Cardiac fibroblast (primary cell): ENCODE measurements around the gene ATOH8.

Experiments
- DNase-seq, 2 donors: peaks; one replicate each; pipeline versions ENCODE4 v3.0.0 to v3.0.0-alpha.2; 2010; ENCODE audit warnings: low read depth in 2 of 2
- H3K4me3 ChIP-seq, 2 donors: replicated peaks in 1 of 2; 1 replicate in 1 of 2; 2 replicates in 1 of 2; pipeline ENCODE4 v1.5.1; 2011; ENCODE audit warnings: low read depth in 2 of 2, low read length in 2 of 2, mild to moderate bottlenecking in 2 of 2, moderate library complexity in 1 of 2
- TF ChIP-seq, protein P1 (sequence below): IDR thresholded peaks from one replicate; pipeline ENCODE4 v1.5.1; 2011; ENCODE audit warnings: low read depth, mild to moderate bottlenecking, low read length, inconsistent platforms

Gene ATOH8

DNA sequence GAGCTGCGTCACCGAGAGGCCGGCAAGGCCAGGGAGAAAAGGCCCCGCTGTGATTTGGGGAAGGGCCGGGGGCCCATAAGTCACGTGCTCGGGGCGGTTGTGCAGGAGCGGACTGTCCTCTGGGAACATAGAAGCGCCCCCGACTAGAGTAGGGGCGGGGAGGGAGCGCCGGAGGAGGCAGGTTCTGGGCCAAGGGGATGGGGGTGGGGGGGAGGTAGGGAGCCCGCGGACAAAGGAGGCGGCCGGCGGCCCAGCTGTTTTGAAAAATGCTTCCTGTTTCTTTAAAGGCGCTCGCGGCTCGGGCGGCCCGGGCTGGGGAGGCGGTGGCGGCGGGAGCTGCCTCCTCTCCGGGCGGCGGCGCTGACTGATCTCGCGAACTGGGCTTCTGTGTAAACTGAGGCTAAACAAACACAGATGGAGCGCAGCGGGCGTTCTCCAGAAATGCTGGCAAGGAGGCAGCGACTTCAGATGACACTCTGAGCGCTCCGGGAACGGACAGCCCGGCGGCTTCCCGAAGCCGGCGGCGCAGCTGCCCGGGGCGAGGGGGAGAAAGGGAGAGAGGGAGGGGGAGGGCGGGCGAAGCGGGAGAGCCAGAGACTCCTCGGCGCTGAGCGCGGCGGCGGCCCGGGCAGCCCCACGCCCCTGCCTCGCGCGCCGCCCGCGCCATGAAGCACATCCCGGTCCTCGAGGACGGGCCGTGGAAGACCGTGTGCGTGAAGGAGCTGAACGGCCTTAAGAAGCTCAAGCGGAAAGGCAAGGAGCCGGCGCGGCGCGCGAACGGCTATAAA lies at the start of gene ATOH8:
Gene ATOH8, plus strand, starts transcription at position 467 of the 788 bp plus-strand sequence. Its CDS starts 199 bp downstream, at position 666.
- peak; percentile 72 to 80 for DNase-seq
- peak within 1 kb of the TSS; percentile 70 to 94 for H3K4me3 ChIP-seq
- TF ChIP-seq, protein P1, sequence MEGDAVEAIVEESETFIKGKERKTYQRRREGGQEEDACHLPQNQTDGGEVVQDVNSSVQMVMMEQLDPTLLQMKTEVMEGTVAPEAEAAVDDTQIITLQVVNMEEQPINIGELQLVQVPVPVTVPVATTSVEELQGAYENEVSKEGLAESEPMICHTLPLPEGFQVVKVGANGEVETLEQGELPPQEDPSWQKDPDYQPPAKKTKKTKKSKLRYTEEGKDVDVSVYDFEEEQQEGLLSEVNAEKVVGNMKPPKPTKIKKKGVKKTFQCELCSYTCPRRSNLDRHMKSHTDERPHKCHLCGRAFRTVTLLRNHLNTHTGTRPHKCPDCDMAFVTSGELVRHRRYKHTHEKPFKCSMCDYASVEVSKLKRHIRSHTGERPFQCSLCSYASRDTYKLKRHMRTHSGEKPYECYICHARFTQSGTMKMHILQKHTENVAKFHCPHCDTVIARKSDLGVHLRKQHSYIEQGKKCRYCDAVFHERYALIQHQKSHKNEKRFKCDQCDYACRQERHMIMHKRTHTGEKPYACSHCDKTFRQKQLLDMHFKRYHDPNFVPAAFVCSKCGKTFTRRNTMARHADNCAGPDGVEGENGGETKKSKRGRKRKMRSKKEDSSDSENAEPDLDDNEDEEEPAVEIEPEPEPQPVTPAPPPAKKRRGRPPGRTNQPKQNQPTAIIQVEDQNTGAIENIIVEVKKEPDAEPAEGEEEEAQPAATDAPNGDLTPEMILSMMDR, result no peak

DNA sequence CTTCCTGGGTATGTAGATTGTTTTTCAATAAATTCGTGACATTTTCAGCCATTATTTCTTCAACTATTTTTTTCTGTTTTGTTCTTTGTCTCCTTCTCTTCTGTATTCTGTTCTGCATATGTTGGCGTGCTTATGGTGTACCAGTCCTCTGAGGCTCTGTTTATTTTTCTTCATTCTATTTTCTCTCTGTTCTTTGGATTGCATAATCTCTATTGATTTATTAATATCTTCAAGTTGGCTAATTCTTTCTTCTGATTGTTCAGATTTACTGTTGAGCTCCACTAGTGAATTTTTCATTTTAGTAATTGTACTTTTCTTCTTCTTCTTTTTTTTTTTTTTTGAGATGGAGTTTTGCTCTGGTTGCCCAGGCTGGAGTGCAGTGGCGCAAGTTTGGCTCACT lies 49.8 kb upstream of the ATOH8 start:
- no peak overlapping the region for H3K4me3 ChIP-seq
- no peak for DNase-seq
- TF ChIP-seq, protein P1, result no peak

DNA sequence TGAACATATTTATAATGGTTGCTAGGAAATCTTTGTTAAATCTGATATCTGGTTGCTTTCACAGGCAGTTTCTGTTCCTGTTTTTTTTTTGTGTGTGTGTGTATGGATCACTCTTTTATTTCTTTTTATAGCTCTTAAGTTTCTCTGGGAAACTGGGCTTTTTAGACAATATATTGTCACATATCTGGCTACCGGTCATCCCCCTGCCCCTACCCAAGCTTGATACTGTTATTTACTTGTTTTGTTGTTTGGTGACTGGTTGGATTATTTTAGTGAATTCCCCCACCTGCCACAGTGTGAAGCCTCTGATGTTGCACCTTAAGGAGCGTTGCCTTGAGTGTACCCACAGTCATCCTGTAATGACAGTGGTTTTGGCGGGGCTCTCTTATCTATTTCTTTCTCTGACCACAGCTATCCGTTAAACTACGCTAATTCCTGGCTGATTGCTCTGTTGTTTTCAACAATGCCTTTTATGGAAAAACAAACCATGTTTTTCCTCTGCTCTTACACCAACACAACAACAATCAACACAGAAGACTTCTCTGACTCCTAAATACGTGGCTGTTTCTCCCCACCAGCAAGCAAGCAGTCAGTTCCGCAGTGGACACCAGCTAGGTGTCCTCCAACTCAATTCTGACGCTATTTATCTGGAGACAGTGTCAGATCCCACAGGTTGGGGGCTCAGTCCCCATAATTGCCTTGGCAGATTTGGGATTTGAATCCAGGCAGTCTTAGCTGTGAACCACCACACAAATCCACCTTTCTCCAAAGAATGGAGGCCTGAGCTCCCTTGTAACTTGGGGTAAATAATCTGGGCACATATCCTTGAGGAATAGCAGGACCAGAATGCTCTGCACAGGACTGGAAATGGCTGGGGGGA lies 48.8 kb upstream of the ATOH8 start:
- H3K4me3 ChIP-seq, result no peak overlapping the region
- TF ChIP-seq, protein P1, result no peak
- peak in 1 of 2 donors; percentile 25 for DNase-seq

- H3K4me3 ChIP-seq, result no peak overlapping the region
- TF ChIP-seq, protein P1, result no peak
- peak; percentile 98 for DNase-seq
Observed at GRCh38 chr2:85705680-85706039, 48.1 kb upstream of the ATOH8 start.

- TF ChIP-seq, protein P1, result no peak
- no peak overlapping the region for H3K4me3 ChIP-seq
- no peak for DNase-seq
Observed at GRCh38 chr2:85706063-85706462, 47.7 kb upstream of the ATOH8 start.

DNA sequence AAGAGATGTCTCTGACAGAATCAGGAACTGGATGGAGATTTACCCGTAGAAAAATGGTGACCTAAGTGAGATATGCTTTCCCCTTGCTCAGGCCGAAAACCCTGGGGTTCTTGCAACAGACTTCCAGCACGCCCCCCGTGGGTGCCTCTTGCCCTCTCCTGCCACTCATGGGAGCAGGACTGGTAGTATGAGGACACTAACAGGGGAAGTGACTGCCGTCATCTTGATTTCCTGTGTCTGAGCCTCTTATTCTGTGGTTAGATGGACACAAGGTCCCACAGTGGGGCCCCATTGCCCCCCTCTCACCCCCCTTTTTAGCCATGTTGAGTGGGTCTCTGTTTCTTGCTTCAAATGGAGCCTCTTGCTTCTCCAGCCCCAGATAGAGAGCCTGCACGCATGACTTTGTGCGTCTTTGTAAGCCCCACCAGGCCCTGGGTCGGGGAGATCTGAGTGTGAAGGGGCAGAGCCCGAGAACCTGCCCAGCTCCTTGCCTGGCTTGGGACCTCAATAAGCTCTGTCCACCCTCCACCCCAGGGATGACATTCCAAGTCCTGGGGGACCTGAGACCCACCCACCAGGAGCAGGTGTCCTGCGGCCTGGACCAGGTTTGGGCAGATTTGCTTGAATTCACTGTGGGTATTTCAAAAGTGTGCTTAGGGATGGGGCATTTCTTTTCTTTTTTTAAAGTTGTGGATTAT lies 47.0 kb upstream of the ATOH8 start:
- TF ChIP-seq, protein P1, result no peak
- no peak for DNase-seq
- H3K4me3 ChIP-seq, result no peak overlapping the region
